Epidermal melanocyte (primary cell): ENCODE measurements around the gene AMH.
A peak's percentile ranks its signal among the peaks of the same experiment; 100 is the strongest.
"Not testable (repeated sequence)": the region's sequence is repeated elsewhere in the genome, so short reads cannot be mapped to it uniquely, and the experiment has no call there.

Experiments used
- DNase-seq: peaks from one replicate; pipeline ENCODE4 v3.0.0; 2011; ENCODE audit warnings: low spot score; ENCODE audit not compliant: insufficient read length

AMH gene

GRCh38 chr19:2269244-2270156 lies 20.4 kb downstream of the AMH start:
- peak; percentile 100 for DNase-seq

GRCh38 chr19:2270157-2270422 lies 21.0 kb downstream of the AMH start:
- DNase-seq = no peak

DNA sequence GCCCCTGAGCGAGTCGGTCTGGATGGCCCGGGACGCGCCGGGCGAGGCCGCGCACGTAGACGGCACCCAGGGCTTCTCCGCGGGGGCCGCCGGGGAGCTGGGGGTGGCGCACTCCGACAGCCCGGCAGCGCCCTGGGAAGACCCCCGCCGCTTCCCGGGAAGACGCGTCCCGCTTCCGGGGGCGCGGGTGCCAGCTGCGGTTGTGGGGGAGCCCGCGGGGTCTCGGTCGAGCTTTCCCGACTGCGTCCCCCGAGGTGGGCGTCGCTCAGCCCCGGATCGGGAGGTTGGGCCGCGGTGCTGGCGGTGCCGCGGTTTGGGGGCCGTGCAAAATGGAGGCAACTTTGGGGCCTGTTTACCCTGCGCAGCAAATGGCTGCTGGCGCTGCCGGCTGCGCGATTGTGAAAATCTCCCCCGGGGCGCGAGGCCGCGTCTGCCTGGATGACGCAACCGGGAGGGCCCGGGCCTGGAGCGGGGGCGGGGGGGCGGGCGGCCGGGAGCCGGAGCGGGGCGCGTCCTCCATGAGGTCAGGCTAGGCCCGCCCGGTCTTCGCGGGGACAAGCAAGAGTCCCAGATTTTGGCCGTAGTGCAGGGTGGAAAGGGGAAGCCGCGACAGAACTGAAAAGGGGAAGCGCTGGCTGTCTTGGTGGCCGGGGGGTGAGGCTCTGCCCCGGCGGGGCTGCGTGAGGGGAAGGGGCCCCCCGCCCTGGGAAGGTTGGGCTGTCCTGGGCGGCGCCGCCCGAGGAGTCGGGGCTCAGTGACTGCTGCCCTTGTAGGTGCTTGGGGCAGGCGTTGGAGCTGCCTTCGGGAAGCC lies 21.5 kb downstream of the AMH start:
- peak; percentile 94 for DNase-seq

DNA sequence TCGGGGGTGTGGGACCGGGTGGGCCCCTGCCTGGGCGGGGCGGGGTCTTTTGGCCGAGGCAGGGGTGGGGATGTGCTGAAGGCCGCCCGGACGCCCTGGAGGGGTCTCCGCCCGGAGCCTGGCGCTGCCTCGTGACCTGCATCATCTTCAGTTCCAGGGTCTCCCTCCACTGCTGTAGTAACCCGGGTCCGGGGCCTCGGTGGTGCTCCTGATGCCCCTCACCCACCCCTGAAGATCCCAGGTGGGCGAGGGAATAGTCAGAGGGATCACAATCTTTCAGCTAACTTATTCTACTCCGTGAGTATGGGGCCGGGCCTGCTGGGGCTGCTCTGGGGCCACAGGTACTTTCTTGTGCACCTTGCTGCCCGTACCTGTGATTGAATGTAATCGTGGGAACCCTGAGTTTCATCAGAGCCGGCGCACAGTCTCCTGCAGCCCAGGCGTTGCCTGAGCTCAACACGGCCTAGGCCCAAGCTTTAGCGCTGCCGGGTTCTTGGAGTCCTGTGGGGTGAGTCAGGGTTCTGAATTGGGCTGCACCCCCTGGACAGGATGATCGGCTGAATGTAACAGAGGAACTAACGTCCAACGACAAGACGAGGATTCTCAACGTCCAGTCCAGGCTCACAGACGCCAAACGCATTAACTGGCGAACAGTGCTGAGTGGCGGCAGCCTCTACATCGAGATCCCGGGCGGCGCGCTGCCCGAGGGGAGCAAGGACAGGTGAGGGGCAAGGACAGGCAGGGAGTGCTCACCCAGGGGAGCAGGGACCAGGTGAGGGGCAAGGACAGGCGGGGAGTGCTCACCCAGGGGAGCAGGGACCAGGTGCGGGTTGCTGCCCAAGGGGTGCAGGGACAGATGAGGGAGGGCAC lies 22.3 kb downstream of the AMH start:
- DNase-seq = no peak

- peak; percentile 98 for DNase-seq
These were observed 24.4 kb downstream of the AMH start for GRCh38 chr19:2273356-2274184.

- no peak for DNase-seq
These were observed 25.1 kb downstream of the AMH start for GRCh38 chr19:2274185-2274711.

- DNase-seq = no peak
These were observed 25.9 kb downstream of the AMH start for GRCh38 chr19:2274931-2275535.

DNA sequence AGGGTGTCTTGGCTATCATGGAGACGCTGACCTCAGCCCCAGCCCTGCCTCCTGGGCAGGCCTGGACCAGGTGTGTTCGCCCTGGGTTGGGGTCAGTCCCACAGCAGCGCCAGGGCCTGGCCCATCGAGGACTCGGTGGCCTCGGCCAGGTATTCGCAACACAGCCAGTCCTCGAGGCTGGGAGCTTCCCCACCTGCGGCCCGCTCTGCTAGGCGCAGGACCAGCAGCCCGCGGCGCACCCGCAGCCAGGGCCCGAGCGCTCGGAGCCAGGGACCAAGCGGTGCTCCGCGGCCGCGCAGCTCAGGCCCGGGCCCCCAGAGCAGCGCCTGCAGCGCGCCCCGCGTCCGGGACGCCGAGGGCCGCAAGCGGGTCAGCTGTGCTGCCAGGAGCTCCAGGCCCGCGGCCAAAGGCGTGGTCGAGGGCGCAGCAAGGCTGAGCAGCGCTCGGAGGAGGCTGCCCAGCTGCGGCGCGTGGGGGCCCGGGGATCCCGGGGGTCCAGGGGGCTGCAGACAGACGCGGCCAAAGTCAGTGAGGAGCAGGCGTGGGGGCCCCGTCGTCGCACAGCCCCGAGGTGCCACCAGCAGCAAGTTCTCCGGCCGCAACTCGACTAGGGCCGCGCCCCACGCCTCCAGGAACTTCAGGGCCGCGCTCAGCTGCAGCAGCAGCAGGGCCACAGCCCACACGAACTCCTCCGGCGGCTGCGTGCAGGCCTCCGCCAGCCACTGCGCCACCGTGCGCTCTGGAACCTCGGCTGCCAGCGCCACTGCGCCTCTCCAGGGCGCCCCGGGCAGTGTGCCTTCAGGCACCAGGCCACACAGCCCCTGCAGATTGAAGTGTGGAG lies 26.7 kb downstream of the AMH start:
- no peak for DNase-seq

DNA sequence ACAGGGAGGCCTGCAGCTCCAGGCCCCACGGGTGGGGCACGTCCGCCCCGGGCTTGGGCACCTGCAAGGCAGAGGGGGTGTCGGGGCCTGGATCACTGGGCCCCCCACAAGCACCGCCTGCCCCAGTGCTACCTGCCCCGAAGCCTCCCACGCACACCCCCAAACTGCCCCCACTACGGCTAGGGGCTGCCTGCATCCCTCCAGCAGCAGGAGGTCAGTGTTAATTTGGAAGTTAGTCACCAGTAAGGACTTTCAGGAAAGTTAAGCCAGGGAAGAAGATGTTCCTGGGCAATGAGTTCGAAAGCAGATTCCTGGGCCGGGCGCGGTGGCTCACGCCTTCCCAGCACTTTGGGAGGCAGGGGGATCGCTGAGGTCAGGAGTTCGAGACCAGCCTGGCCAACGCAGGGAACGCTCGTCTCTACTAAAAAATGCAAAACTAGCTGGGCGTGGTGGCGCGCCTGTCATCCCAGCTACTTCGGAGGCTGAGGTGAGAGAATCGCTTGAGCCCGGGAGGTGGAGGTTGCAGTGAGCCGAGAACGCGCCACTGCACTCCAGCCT lies 27.4 kb downstream of the AMH start:
- no peak for DNase-seq

- DNase-seq = no peak
These were observed 28.0 kb downstream of the AMH start for GRCh38 chr19:2277138-2277537.

DNA sequence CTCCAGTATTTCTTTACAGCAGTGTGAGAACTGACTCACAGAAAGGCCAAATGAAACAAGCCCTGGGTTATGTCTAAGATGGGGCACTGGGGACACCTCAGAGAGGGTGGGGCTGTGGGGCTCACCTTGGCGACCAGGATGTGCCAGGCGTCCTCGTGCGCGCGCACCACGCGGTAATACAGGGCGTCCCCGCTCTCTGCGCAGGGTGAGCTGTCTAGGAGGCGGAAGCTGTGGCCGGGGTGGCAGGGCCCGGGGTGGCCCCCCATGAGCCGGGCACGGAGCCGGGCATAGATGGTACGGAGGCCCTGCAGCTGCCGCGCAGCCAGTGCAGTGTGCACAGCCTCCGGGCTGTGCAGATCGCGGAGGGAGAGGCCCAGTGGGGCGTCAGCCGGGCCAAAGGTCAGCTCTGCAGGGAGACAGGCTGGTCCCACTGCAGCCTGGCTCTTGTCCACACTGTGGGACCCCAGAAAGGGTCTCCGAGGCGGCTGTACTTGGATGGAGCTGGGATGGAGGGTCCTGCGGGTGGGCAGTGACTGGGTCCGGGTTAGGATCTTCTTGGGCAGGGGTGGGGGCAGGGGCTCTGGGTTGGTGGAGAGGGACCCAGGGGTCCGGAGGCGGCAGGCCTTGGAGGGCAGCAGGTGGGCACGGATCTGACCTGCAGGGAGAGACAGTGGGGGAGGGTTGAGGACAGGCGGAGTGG lies 29.5 kb downstream of the AMH start:
- DNase-seq = no peak

DNA sequence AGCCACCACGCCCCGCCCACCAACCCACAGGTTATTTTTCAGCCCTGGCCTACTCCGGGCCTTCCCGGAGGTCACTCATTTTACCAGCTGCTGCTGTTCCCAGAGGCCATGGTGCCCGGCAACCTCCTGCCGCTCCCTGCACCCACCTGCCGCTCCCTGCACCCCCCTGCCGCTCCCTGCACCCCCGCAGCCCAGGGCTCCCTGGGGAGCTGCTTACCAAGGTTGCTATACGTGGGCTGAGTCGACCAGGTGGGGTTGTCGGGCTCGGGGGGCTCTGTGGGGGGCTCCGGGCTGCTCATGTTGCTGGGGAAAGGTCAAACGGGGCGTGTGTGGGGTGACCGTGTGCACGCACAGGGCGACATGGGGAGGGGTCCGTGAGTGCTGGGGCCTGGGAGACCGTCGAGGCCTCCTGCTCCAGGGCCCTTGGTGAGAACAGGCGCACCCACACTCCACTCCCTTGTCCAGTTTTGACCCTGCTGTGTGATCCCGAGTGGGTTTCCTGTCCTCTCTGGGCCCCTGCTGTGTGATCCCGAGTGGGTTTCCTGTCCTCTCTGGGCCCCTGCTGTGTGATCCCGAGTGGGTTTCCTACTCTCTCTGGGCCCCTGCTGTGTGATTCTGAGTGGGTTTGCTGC lies 31.6 kb downstream of the AMH start:
- no peak for DNase-seq

DNA sequence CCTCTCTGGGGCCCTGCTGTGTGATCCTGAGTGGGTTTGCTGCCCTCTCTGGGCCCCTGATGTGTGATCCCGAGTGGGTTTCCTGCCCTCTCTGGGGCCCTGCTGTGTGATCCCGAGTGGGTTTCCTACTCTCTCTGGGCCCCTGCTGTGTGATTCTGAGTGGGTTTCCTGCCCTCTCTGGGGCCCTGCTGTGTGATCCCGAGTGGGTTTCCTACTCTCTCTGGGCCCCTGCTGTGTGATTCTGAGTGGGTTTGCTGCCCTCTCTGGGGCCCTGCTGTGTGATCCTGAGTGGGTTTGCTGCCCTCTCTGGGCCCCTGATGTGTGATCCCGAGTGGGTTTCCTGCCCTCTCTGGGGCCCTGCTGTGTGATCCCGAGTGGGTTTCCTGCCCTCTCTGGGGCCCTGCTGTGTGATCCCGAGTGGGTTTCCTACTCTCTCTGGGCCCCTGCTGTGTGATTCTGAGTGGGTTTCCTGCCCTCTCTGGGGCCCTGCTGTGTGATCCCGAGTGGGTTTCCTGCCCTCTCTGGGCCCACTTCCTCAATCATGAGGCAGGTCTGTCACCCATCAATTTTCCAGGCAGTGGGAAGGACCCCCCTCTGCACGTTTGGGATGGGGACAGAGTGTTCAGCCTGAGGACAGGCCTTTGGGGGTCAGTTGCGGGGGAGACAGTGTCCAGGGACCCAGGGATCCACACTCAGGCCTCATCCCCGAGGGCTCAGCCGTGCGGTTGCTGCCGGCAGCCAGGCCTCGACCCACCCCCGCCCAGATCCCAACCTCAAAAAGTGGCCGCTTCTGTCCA lies 32.3 kb downstream of the AMH start:
- not testable (repeated sequence) for DNase-seq

DNA sequence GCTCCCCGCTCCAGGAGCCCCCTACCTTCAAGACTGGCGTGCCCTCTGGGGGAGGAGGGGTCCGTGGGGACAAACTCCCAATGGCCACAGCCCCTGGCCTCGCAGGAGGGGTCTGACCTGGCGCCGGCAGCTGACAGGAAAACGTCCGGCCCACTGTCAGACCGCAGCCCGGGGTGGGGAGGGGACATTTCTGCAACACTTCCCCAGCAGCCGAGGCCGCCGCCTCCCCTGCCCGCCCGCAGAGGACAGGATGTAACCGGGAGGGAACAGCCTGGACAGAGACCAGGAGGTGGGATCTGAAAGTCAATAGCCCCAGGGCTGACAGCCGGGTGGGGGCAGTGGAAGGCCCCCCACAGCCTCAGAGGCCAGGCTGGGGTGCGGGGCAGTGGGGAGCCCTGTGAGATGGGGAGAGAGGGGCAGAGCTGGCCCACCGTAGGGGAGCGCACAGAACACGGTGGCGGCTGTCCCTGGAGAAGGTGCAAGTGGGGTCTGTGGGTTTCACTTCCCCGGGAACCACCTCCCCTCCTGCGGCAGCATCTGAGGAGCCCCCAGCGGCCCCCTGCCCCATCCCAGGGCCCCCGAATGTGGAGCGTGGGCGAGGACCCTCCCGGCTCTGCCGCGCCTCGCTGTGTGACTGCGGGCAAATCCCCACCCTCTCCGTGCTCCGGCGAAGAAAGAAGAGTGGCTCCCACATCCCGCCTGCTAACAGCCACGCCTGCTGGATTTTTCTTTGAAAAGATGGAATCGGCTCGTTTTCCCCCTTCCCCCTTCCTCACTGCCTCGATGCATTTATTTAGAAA lies 33.1 kb downstream of the AMH start, which contains the start of gene PEAK3:
TSS of gene PEAK3 (minus strand) at position 114 of the 800 bp plus-strand sequence. CDS start 1,244 bp downstream, outside the sequence.
- DNase-seq = no peak

DNA sequence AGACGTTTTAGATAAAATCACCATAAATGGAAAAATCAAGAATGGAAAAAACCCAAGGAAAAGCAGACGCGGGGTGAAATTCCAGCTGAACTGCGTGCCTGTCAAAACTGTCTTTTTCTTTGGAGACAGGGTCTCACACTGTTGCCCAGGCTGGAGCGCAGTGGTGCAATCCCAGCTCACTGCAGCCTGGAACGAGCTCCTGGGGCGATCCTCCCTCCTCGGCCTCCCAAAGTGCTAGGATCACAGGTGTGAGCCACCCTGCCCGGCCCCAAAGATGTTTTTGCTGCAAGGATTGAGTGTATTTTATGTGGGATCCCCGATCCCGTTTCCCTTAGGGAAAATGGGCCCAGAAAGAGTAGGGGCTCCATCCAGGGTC lies 33.7 kb downstream of the AMH start:
- no peak for DNase-seq

GRCh38 chr19:2283835-2284507 lies 34.8 kb downstream of the AMH start:
- no peak for DNase-seq
